AG04449 (cell line): Measurements from ENCODE around the gene KRT12.
A peak's percentile ranks its signal among the peaks of the same experiment; 100 is the strongest.

Experiments
- CTCF ChIA-PET: fragments of 350-600 bp; formaldehyde crosslinking; extraction: SDS; loops from one replicate; lab custom pipeline; 2021; ENCODE audit warnings: antibody characterized with exemption; lab: Yijun Ruan, JAX
- POLR2A ChIA-PET: fragments of 400-600, 350-600 bp; formaldehyde crosslinking; extraction: SDS; loops from one replicate; lab custom pipeline; 2020; ENCODE audit warnings: antibody characterized with exemption, inconsistent platforms; lab: Yijun Ruan, JAX
- DNase-seq: peaks from one replicate; pipeline ENCODE4 v3.0.0-alpha.2; 2010; ENCODE audit warnings: low read depth, low spot score
- H3K4me3 ChIP-seq: 2 replicates; pipeline ENCODE4 v1.5.1; 2011; ENCODE audit warnings: low read depth, mild to moderate bottlenecking, control low read depth, low read length
- TF ChIP-seq, protein P1 (sequence below): IDR thresholded peaks from one replicate; pipeline ENCODE4 v1.5.1; 2011; ENCODE audit warnings: mild to moderate bottlenecking, moderate library complexity, low read length, control low read depth, inconsistent platforms; ENCODE audit not compliant: insufficient read depth; ENCODE audit errors: missing control alignments

Gene KRT12

DNA sequence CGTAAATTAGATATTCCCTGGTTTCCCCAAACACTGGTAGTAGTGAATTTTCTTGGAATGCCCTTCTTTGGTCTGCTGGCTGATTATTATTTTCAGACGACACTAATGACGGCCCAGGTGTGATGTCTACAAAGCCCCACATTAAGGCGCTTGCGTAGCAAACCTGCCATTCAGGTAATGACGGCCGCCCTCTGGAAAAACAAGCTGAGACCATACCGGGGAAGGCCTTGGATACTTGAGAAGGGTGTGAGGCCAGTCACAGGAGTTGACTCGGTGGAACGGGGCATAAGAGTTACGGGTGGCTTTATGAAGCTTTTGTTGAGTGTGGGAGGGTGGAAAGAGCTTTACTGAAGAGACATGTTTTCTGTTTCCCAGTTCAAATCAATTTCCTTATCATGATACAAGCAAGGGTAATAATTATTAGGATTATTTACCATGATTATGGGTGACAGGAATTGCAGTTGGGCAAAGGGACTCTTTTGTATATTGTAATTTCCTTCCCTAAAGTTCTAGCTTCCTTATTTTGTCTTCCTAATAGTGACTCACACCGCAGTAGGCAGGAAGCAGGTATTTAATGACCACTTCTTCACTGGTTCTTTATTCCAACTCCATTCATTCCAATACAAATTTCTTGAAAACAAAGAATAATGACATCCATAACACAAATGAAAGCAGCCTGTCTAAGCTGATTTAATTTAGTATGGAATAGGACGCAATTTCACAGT, 45.6 kb upstream of the KRT12 start:
- CTCF ChIA-PET = interaction anchor here (0.5 to 3.6 kb wide), 11 partner anchors 56 to 753 kb away, joined by 3 to 17 read pairs (median 5); partner anchors contain the start of gene KRTAP2-3
- TF ChIP-seq, protein P1, sequence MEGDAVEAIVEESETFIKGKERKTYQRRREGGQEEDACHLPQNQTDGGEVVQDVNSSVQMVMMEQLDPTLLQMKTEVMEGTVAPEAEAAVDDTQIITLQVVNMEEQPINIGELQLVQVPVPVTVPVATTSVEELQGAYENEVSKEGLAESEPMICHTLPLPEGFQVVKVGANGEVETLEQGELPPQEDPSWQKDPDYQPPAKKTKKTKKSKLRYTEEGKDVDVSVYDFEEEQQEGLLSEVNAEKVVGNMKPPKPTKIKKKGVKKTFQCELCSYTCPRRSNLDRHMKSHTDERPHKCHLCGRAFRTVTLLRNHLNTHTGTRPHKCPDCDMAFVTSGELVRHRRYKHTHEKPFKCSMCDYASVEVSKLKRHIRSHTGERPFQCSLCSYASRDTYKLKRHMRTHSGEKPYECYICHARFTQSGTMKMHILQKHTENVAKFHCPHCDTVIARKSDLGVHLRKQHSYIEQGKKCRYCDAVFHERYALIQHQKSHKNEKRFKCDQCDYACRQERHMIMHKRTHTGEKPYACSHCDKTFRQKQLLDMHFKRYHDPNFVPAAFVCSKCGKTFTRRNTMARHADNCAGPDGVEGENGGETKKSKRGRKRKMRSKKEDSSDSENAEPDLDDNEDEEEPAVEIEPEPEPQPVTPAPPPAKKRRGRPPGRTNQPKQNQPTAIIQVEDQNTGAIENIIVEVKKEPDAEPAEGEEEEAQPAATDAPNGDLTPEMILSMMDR = no peak
- DNase-seq = no peak
- POLR2A ChIA-PET = no interaction called here
- no peak overlapping the region for H3K4me3 ChIP-seq

DNA sequence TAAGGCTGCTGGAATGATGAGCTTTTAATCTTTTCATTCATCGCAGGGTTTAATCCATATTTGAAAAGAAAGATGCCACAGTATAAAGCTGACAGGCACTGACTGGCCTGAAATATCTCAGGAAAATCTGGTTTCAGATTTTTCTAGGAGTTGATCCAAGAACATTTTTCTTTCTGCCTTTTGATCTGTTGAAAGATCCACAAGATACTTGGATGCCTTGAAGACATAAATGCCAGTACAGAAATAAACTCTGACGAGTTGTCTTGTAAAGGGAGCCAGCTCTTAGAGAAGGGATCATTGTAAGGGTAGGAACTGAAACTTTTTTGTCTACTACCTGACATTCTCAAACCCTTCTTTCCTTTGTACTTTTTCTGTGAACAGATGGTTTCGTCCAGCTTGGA, 43.4 kb upstream of the KRT12 start:
- POLR2A ChIA-PET = interaction anchor here (0.5 to 2.3 kb wide), 13 partner anchors 43 to 638 kb away, joined by 3 to 29 read pairs (median 7); partner anchors contain the start of genes KRTAP2-3, KRTAP2-4 and KRTAP4-6
- TF ChIP-seq, protein P1 = no peak
- DNase-seq = peak; percentile 82
- CTCF ChIA-PET = interaction anchor here (1.0 to 6.0 kb wide), 15 partner anchors 27 to 757 kb away, joined by 3 to 44 read pairs (median 4); partner anchors contain the start of gene KRTAP4-9
- no peak overlapping the region for H3K4me3 ChIP-seq

DNA sequence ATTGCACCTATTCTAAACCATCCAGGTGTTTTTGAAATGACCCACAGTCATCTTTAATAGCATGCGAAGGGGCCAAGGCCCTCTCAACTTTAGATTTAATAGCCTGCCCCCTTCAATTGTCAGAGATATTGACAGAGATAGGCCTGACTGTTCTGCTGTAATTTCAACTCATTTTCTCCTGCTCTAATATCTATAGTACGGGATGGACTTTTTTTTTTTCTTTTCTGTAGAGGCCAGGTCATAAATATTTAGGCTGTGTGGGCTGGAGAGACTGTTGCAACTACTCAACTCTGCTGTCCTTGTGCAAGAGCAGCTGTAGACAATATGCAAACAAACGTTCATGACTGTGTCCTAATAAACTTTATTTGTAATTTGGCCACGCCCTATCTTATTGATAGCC, 42.7 kb upstream of the KRT12 start:
- CTCF ChIA-PET = interaction anchor here (0.6 to 6.0 kb wide), 23 partner anchors 9 to 758 kb away, joined by 3 to 44 read pairs (median 4); partner anchors contain the start of gene KRTAP4-9
- no peak for DNase-seq
- POLR2A ChIA-PET = interaction anchor here (0.5 to 2.3 kb wide), 12 partner anchors 43 to 638 kb away, joined by 3 to 29 read pairs (median 7); partner anchors contain the start of genes KRTAP2-3 and KRTAP2-4
- H3K4me3 ChIP-seq = no peak overlapping the region
- TF ChIP-seq, protein P1 = no peak

DNA sequence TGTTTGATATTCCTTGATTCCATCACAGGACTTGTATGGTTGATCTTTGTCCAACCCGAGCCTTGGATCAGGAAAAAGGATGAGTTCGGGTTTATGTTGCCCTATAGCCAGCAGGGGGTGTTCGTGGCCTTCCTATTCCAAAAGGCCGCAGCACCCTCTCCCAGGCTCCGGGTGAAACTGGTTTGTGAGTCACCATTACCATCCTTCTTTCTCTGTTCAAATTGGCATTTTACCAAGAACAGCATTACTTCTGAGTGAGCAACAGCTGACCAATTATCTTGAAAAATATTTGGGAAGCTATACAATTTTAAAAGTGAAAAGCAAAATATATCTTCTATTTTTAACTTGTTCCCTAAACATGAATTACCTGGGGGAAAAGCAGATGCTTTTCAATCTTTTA, 42.3 kb upstream of the KRT12 start:
- POLR2A ChIA-PET = interaction anchor here (0.6 to 2.3 kb wide), 9 partner anchors 44 to 639 kb away, joined by 3 to 29 read pairs (median 8); partner anchors contain the start of genes KRTAP2-3 and KRTAP2-4
- TF ChIP-seq, protein P1 = peak; percentile 64
- peak; percentile 93 for DNase-seq
- H3K4me3 ChIP-seq = no peak overlapping the region
- CTCF ChIA-PET = interaction anchor here (0.6 to 6.0 kb wide), 21 partner anchors 8 to 756 kb away, joined by 3 to 44 read pairs (median 3); partner anchors contain the start of gene KRTAP4-9

- TF ChIP-seq, protein P1 = no peak
- POLR2A ChIA-PET = no interaction called here
- no peak for DNase-seq
- CTCF ChIA-PET = interaction anchor here (0.8 to 6.0 kb wide), 7 partner anchors 50 to 759 kb away, joined by 3 to 39 read pairs (median 5); no protein-coding TSS in a partner anchor
- no peak overlapping the region for H3K4me3 ChIP-seq
Observed at GRCh38 chr17:40906613-40907012, 39.6 kb upstream of the KRT12 start.

DNA sequence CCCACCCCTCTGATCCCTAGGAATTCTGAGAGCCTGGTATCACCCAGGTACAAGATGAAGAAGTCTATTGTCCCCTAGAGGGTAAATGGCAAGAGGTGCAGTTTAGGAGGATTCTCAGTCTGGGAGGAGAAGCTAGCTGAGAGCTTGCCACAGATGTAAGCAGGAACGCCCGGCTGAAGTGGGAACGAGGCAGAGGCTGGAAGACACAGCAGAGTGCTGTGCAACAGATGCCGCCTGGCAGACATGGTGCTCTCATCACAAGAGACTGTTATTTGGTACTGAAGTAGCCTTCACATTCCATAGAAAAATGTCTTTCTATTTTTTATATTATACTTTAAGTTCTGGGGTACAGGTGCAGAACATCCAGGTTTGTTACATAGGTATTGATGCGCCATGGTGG, 38.3 kb upstream of the KRT12 start:
- ChIA-PET CTCF (interaction anchor here (1.0 to 2.5 kb wide), 3 partner anchors 424 to 757 kb away, joined by 5 to 10 read pairs (median 8); no protein-coding TSS in a partner anchor), POLR2A (no interaction called here)
- TF ChIP-seq, protein P1 = no peak
- no peak overlapping the region for H3K4me3 ChIP-seq
- DNase-seq = no peak
